A549 (cell line): ENCODE measurements around the gene TRABD2B. TPM values are rescaled to one million over a fixed set of nuclear protein-coding genes. Genes with fewer than 3 reads are reported as not detected.

Experiments
- ATAC-seq, 2 experiments: fragments of 200-7000 bp in 1 of 2; fragments of >200 bp in 1 of 2; cut with Nextera tagmentation in 1 of 2; cut with Tn5 transposase in 1 of 2; 3 replicates each; pipeline versions ENCODE4 v1.8.0 to v1.9.1; 2018 to 2020; ENCODE audit warnings: mild to moderate bottlenecking in 1 of 2, moderate library complexity in 1 of 2
- CTCF ChIA-PET: fragments of 300-600 bp; sonication (Branson Sonifier 250); formaldehyde crosslinking; extraction: SDS; loops from one replicate; lab custom pipeline; 2021; ENCODE audit warnings: antibody characterized with exemption, inconsistent platforms; lab: Yijun Ruan, JAX
- POLR2A ChIA-PET: fragments of 350-600 bp; formaldehyde crosslinking; extraction: SDS; loops from one replicate; lab custom pipeline; 2021; ENCODE audit warnings: antibody characterized with exemption, inconsistent platforms; lab: Yijun Ruan, JAX
- DNase-seq, 2 experiments: peaks; one replicate each; pipeline versions ENCODE4 v3.0.0 to v3.0.0-alpha.2; 2011 to 2016; ENCODE audit warnings: low read depth in 1 of 2, low spot score in 1 of 2
- FAIRE-seq: peaks from 2 replicates; lab custom pipeline; 2011; peaks lifted over from hg19 to GRCh38; lab: Jason Lieb, UNC
- H3K27ac ChIP-seq, 2 experiments: fragments of >200 bp; sonication (Bioruptor Twin); formaldehyde crosslinking; 3 replicates each; pipeline ENCODE4 v1.5.1; 2016 to 2017
- H3K4me1 ChIP-seq: fragments of >200 bp; sonication (Bioruptor Twin); formaldehyde crosslinking; 3 replicates; pipeline ENCODE4 v1.6.1; 2016
- H3K4me2 ChIP-seq: fragments of >200 bp; sonication (Bioruptor Twin); formaldehyde crosslinking; 3 replicates; pipeline ENCODE4 v1.6.1; 2016
- H3K4me3 ChIP-seq: fragments of >200 bp; sonication (Bioruptor Twin); formaldehyde crosslinking; 3 replicates; pipeline ENCODE4 v1.5.1; 2016
- H3K9me3 ChIP-seq: fragments of >200 bp; sonication (Bioruptor Twin); formaldehyde crosslinking; 3 replicates; pipeline ENCODE4 v1.6.1; 2016
- ATOH8 ChIP-seq: fragments of 250-450 bp; sonication (Bioruptor Pico); IDR thresholded peaks from 2 replicates; pipeline ENCODE4 v1.5.0; 2020; ENCODE audit warnings: low read depth, mild to moderate bottlenecking, moderate library complexity
- CBX8 ChIP-seq: fragments of 200-600 bp; sonication (generic); IDR thresholded peaks from 2 replicates; pipeline ENCODE4 v1.6.1; 2016
- ELK1 ChIP-seq: fragments of 150-350 bp; IDR thresholded peaks from 2 replicates; pipeline ENCODE4 v1.6.1; 2014; ENCODE audit warnings: low read depth, mild to moderate bottlenecking, low read length
- FOSB ChIP-seq: fragments of 250-450 bp; sonication (Bioruptor Pico); IDR thresholded peaks from 2 replicates; pipeline ENCODE4 v1.5.0; 2020; ENCODE audit warnings: mild to moderate bottlenecking, moderate library complexity
- GATA3 ChIP-seq: IDR thresholded peaks from 2 replicates; pipeline ENCODE4 v1.6.1; 2012; ENCODE audit warnings: borderline replicate concordance
- HEYL ChIP-seq: fragments of 250-450 bp; sonication (Bioruptor Pico); IDR thresholded peaks from 2 replicates; pipeline ENCODE4 v1.8.0; 2021; ENCODE audit warnings: mild to moderate bottlenecking, moderate library complexity
- HOXA7 ChIP-seq: fragments of 250-450 bp; sonication (Bioruptor Pico); IDR thresholded peaks from 2 replicates; pipeline ENCODE4 v1.5.0; 2020; ENCODE audit warnings: mild to moderate bottlenecking, moderate library complexity
- HOXB5 ChIP-seq: fragments of 250-450 bp; sonication (Bioruptor Pico); IDR thresholded peaks from 2 replicates; pipeline ENCODE4 v1.5.0; 2020; ENCODE audit warnings: mild to moderate bottlenecking, moderate library complexity
- JUN ChIP-seq, 2 experiments: fragments of >200 bp; sonication (Bioruptor Twin); formaldehyde crosslinking; IDR thresholded peaks; 2 replicates in 1 of 2; 3 replicates in 1 of 2; pipeline ENCODE4 v1.6.1; 2016 to 2017
- MAFK ChIP-seq: fragments of 450-650 bp; IDR thresholded peaks from 2 replicates; pipeline ENCODE4 v1.6.1; 2014; ENCODE audit not compliant: partially characterized antibody
- MAZ ChIP-seq: fragments of 150-350 bp; IDR thresholded peaks from 2 replicates; pipeline ENCODE4 v1.6.1; 2014; ENCODE audit warnings: antibody characterized with exemption, low read depth, low read length, borderline replicate concordance
- MYC ChIP-seq: IDR thresholded peaks from 2 replicates; pipeline ENCODE4 v1.6.1; 2012; ENCODE audit warnings: mild to moderate bottlenecking, inconsistent platforms, low read length, improper control_type of control experiment, borderline replicate concordance
- NFE2L2 ChIP-seq: fragments of 150-350 bp; conservative IDR thresholded peaks from 2 replicates; pipeline ENCODE4 v1.6.1; 2014; ENCODE audit warnings: low read length
- RARB ChIP-seq: fragments of 250-450 bp; sonication (Bioruptor Pico); IDR thresholded peaks from 2 replicates; pipeline ENCODE4 v1.8.0; 2021; ENCODE audit warnings: mild to moderate bottlenecking, moderate library complexity
- RNF2 ChIP-seq: fragments of 200-600 bp; sonication (generic); IDR thresholded peaks from 2 replicates; pipeline ENCODE4 v1.6.1; 2016; ENCODE audit warnings: low read depth, mild to moderate bottlenecking, antibody characterized with exemption, moderate library complexity, borderline replicate concordance
- SMC3 ChIP-seq: fragments of >200 bp; sonication (Bioruptor Twin); formaldehyde crosslinking; IDR thresholded peaks from 3 replicates; pipeline ENCODE4 v1.6.1; 2018; ENCODE audit warnings: inconsistent platforms
- WGBS: methylation state at CpG from one replicate; pipeline ENCODE4 v1.1.6; 2017; ENCODE audit errors: missing lambda C conversion rate; 5-methylcytosine and 5-hydroxymethylcytosine counted together
- polyA plus RNA-seq, 4 experiments: library from polyadenylated mRNA; depleted of rRNA in 3 of 4; stranded (reverse); fragments of >200 nt; fragmentation: RNase III in 1 of 4; extraction: RNeasy Plus Mini Kit Qiagen cat#74134 plus additional on column Dnase treatment in 1 of 4; gene quantifications; 2 replicates in 3 of 4; 3 replicates in 1 of 4; pipeline ENCODE4 v1.2.3, GENCODE V29; 2011 to 2017
- TF ChIP-seq, protein P1 (sequence below): IDR thresholded peaks from 2 replicates; pipeline ENCODE4 v1.6.1; 2012

TRABD2B gene
- polyA plus RNA-seq, 2 of the 4 experiments (the other 2 are of a cell fraction) = 0.04 to 0.21 TPM

DNA sequence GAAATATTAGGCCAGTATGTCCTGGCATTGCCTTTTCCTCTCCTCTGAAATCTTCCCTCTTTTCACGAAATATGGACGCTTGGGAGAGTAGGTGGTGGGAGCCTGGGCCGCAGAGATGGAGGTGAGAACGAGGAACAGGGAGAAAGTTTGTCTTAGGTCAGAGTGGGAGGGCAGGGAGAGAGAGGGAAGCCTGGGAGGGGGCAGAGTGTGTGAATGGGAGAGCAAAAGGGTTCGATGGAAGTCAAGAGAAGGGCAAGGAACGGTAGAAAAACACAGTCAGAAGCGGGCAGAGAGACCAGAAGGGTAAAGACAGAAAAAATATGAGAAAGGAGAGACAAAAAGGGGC lies 1.2 kb downstream of the TRABD2B start:
- ChIA-PET CTCF (no interaction called here), POLR2A (no interaction called here)
- no peak for DNase-seq
- peak overlapping the region; percentile 99 for H3K4me2 ChIP-seq
- H3K9me3 ChIP-seq = no peaks in the 10 kb centered on the region
- no peak for FAIRE-seq
- ATAC-seq = no peak
- peak overlapping the region; percentile 83 for H3K4me3 ChIP-seq
- peak overlapping the region in 1 of 2 experiments; percentile 96; a peak in 3 of 6 replicates for H3K27ac ChIP-seq
- WGBS = 56% methylated on average over 7 of the region's 7 CpGs
- TF ChIP-seq MYC (no peak), SMC3 (no peak), ATOH8 (CRISPR knock-in tag) (no peak), GATA3 (no peak), RNF2 (no peak), JUN (IDR thresholded peaks at IDR 0.05) (no peak)
- TF ChIP-seq, protein P1, sequence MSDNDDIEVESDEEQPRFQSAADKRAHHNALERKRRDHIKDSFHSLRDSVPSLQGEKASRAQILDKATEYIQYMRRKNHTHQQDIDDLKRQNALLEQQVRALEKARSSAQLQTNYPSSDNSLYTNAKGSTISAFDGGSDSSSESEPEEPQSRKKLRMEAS = no peak
- no peaks in the 10 kb centered on the region for H3K4me1 ChIP-seq

DNA sequence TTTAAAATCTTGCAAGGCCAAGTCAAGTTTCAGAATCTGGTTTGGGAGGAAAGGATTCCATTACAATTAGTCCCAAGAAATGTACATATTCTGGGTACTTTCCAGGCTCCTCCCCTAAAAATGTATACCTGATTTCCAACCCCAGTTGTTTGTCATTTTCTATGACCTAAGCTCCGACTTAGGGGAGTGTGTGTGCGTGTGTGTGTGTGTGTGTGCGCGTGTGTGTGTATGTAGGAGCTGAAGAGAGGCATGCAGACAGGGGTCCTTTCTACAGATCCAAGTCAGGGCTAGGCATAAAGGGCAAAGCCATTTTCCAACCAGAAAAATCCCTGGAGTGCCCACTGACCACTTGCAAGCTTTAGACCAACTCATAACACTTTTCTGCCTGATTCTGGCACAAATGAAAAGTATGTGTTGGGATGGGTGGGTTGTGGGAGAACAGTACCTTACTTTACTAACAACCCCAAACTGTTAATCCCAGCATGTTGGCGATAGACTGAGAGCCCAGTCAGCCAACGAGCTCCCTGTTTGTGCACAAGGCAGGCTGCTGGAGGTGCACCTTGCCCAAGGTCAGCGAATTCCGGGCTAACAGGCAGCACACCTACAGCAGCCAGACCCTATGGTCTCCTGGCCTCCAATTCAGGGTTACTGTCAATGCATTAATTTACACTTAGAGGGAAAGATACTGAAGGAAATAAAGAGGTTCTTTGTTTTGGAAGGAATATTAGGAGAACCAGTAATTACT lies 1.7 kb downstream of the TRABD2B start:
- no peak for FAIRE-seq
- CTCF ChIA-PET = interaction anchor here (0.7 kb wide), 1 partner anchor 20 kb away, joined by 3 read pairs; no protein-coding TSS in a partner anchor
- Histone ChIP-seq H3K9me3 (no peaks in the 10 kb centered on the region), H3K4me2 (peak overlapping the region; percentile 99; the same call in 1 of the 3 replicates), H3K4me1 (no peaks in the 10 kb centered on the region), H3K4me3 (no peak overlapping the region; the same call in 2 of the 3 replicates), H3K27ac (no peak overlapping the region)
- DNase-seq = no peak
- no peak for ATAC-seq
- POLR2A ChIA-PET = no interaction called here
- TF ChIP-seq MAZ = no peak
- TF ChIP-seq, protein P1 = no peak
- TF ChIP-seq HOXA7 (CRISPR knock-in tag) = no peak
- no peak for TF ChIP-seq HOXB5 (CRISPR knock-in tag)
- 69% methylated on average over 7 of the region's 8 CpGs for WGBS

DNA sequence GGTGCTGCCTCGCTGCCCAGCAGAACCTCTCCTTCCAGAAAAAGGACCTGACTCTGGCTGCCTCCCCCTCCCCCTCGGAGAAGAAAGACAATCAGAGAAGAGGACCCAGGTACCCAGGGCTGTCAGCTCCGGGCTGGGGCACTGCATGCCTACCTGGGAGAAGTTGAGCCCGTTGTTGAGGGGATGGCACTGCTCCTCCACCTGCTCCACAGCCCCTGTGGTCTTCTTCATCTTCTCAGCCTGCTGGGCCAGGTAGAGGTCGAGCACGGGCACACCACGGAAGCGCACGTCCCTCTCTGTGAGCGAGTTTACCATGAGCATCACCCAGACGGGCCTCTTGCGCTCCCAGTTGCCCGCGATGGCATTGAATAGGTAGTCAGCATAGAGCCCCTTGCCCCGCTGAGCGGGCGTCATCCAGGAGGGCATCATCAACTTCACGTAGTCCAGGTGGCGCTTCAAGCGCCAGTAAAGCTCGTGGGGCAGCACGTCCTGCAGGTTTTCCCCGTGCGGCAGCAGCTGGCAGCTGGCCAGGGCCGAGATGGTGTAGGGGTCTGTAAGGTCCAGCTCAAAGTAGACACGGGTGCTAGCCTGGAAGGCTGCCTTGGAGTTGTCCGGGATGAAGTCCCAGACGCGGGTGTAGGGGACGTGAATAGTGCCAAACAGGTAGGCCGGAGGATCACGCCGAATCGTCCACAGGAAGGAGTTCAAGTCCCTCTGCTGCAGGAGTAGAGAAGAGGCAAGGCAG lies 3.1 kb downstream of the TRABD2B start:
- TF ChIP-seq CBX8 (no peak), FOSB (no peak), RARB (CRISPR knock-in tag) (no peak), ELK1 (no peak), MAFK (no peak), HEYL (CRISPR knock-in tag) (no peak), NFE2L2 (no peak)
- TF ChIP-seq, all 56 proteins: peak for 0
- Histone ChIP-seq H3K4me2 (no peak overlapping the region), H3K4me3 (no peak overlapping the region), H3K9me3 (no peaks in the 10 kb centered on the region), H3K4me1 (no peaks in the 10 kb centered on the region), H3K27ac (no peak overlapping the region)
- CTCF ChIA-PET = interaction anchor here (1.3 kb wide), 1 partner anchor 67 kb away, joined by 3 read pairs; no protein-coding TSS in a partner anchor
- 79% methylated on average over 26 of the region's 34 CpGs for WGBS
- no peak for FAIRE-seq
- no peak for ATAC-seq
- DNase-seq = no peak
- POLR2A ChIA-PET = no interaction called here
